GM23248 (cell line): ENCODE results near the gene ODAD4.

Experiments used
- EZH2 ChIP-seq: fragments of 200-600 bp; sonication (generic); IDR thresholded peaks from 2 replicates; pipeline ENCODE4 v1.6.1; 2018; ENCODE audit warnings: antibody characterized with exemption, mild to moderate bottlenecking; ENCODE audit not compliant: insufficient read depth, poor library complexity, severe bottlenecking
- EZH2phosphoT487 ChIP-seq: fragments of 200-600 bp; sonication (generic); IDR thresholded peaks from 2 replicates; pipeline ENCODE4 v1.6.1; 2018; ENCODE audit warnings: antibody characterized with exemption, moderate library complexity, mild to moderate bottlenecking, low read depth; ENCODE audit not compliant: insufficient read depth

GRCh38 chr17:41977991-41978390 lies 47.6 kb downstream of the ODAD4 start:
- TF ChIP-seq EZH2phosphoT487 (no peak), EZH2 (no peak)
